HepG2 (cell line): ENCODE results near the gene NKAIN4. TPM values are rescaled to one million over a fixed set of nuclear protein-coding genes. Genes with fewer than 3 reads are reported as not detected.

Experiments
- ATAC-seq: fragments of 200-7000 bp; cut with Tn5 transposase; 3 replicates; pipeline ENCODE4 v1.9.1; 2020; ENCODE audit warnings: mild to moderate bottlenecking, moderate library complexity
- BruUV-seq: library from RNA; stranded (reverse); fragments of 400-500 nt; replicated peaks from 2 replicates; lab custom pipeline; 2021; lab: Mats Ljungman, UMichigan
- CTCF ChIA-PET: fragments of 300-600 bp; formaldehyde crosslinking; extraction: SDS; loops from one replicate; lab custom pipeline; 2021; ENCODE audit warnings: low total read pairs, inconsistent platforms, low intra/inter-chr PET ratio; lab: Yijun Ruan, JAX
- POLR2A ChIA-PET: fragments of 350-600 bp; sonication (Branson Sonifier 250); formaldehyde crosslinking; loops from one replicate; lab custom pipeline; 2020; ENCODE audit warnings: antibody characterized with exemption, inconsistent platforms; lab: Yijun Ruan, JAX
- DNase-seq: peaks from one replicate; pipeline ENCODE4 v3.0.0-alpha.2; 2015; ENCODE audit warnings: low spot score
- FAIRE-seq: peaks from 3 replicates; lab custom pipeline; 2011; peaks lifted over from hg19 to GRCh38; lab: Jason Lieb, UNC
- H2AFZ ChIP-seq: one replicate; pipeline ENCODE4 v1.6.1; 2011; ENCODE audit warnings: low read length, inconsistent platforms
- H3K27ac ChIP-seq: fragments of 300-600 bp; 3 replicates; pipeline ENCODE4 v1.8.0; 2011; ENCODE audit warnings: mixed run types, mild to moderate bottlenecking, mixed read lengths, low read length, inconsistent platforms; ENCODE audit not compliant: insufficient read depth; ENCODE audit errors: extremely low read length
- H3K27me3 ChIP-seq, 2 experiments: fragments of 200-600 bp in 1 of 2; 2 replicates in 1 of 2; 3 replicates in 1 of 2; pipeline versions ENCODE4 v1.6.0 to v1.8.0; 2011; ENCODE audit warnings: low read length in 2 of 2, mild to moderate bottlenecking in 2 of 2, moderate library complexity in 2 of 2, inconsistent platforms in 1 of 2; ENCODE audit not compliant: insufficient read depth in 2 of 2, control insufficient read depth in 1 of 2
- H3K36me3 ChIP-seq, 2 experiments: fragments of 200-600 bp in 1 of 2; replicated peaks in 1 of 2; 2 replicates in 1 of 2; 3 replicates in 1 of 2; pipeline versions ENCODE4 v1.5.1 to v1.8.0; 2011; ENCODE audit warnings: low read length in 2 of 2, inconsistent platforms in 1 of 2; ENCODE audit not compliant: insufficient read depth in 2 of 2, control insufficient read depth in 1 of 2
- H3K4me1 ChIP-seq: 2 replicates; pipeline ENCODE4 v1.5.1; 2012; ENCODE audit warnings: low read length, inconsistent platforms; ENCODE audit not compliant: insufficient read depth
- H3K4me2 ChIP-seq: 2 replicates; pipeline ENCODE4 v1.6.0; 2011; ENCODE audit warnings: low read depth, low read length, inconsistent platforms
- H3K4me3 ChIP-seq, 3 experiments: fragments of 200-600 bp in 1 of 3; sonication (generic), shearing (Covaris generic) in 1 of 3; replicated peaks in 1 of 3; 2 replicates each; pipeline ENCODE4 v1.5.1; 2011 to 2016; ENCODE audit warnings: low read length in 3 of 3, inconsistent platforms in 2 of 3, low read depth in 2 of 3, mild to moderate bottlenecking in 2 of 3, control low read depth in 1 of 3, mixed read lengths in 1 of 3; ENCODE audit not compliant: insufficient read depth in 1 of 3
- H3K79me2 ChIP-seq: one replicate; pipeline ENCODE4 v1.6.1; 2011; ENCODE audit warnings: low read length, inconsistent platforms; ENCODE audit not compliant: insufficient read depth
- H3K9ac ChIP-seq: 2 replicates; pipeline ENCODE4 v1.6.0; 2011; ENCODE audit warnings: mild to moderate bottlenecking, low read depth, low read length, inconsistent platforms; ENCODE audit not compliant: insufficient read depth
- H3K9me3 ChIP-seq: 2 replicates; pipeline ENCODE4 v1.5.1; 2012; ENCODE audit warnings: mild to moderate bottlenecking, low read length
- H4K20me1 ChIP-seq: 2 replicates; pipeline ENCODE4 v1.6.0; 2011; ENCODE audit warnings: inconsistent platforms, mild to moderate bottlenecking, low read length, moderate library complexity; ENCODE audit not compliant: insufficient read depth
- ADNP ChIP-seq: sonication (generic); formaldehyde crosslinking; IDR thresholded peaks from 2 replicates; pipeline ENCODE4 v1.4.0; 2020; ENCODE audit warnings: missing genetic modification reagents
- ESRRA ChIP-seq: sonication (generic); formaldehyde crosslinking; IDR thresholded peaks from 2 replicates; pipeline ENCODE4 v1.5.1; 2020; ENCODE audit warnings: mild to moderate bottlenecking, low read depth, missing genetic modification reagents
- NFIB ChIP-seq: sonication (generic); formaldehyde crosslinking; IDR thresholded peaks from 2 replicates; pipeline ENCODE4 v1.9.0; 2021; ENCODE audit warnings: missing genetic modification reagents, mild to moderate bottlenecking, borderline replicate concordance
- PAX8 ChIP-seq: sonication (generic); formaldehyde crosslinking; IDR thresholded peaks from 2 replicates; pipeline ENCODE4 v1.8.0; 2022; ENCODE audit warnings: mild to moderate bottlenecking, missing genetic modification reagents, borderline replicate concordance
- TOPORS ChIP-seq: sonication (generic); formaldehyde crosslinking; IDR thresholded peaks from 2 replicates; pipeline ENCODE4 v1.8.0; 2023; ENCODE audit warnings: mild to moderate bottlenecking, missing genetic modification reagents
- ZNF343 ChIP-seq: sonication (generic); formaldehyde crosslinking; IDR thresholded peaks from 2 replicates; pipeline ENCODE4 v1.4.0; 2020; ENCODE audit warnings: mild to moderate bottlenecking, missing genetic modification reagents
- ZNF629 ChIP-seq: sonication (generic); formaldehyde crosslinking; conservative IDR thresholded peaks from 2 replicates; pipeline ENCODE4 v1.5.0; 2020; ENCODE audit warnings: missing genetic modification reagents
- ZNF7 ChIP-seq: IDR thresholded peaks from 2 replicates; pipeline ENCODE4 v1.6.1; 2016; ENCODE audit warnings: missing biosample characterization, missing genetic modification reagents
- WGBS: methylation state at CpG from one replicate; pipeline ENCODE4 v1.1.6; 2017; ENCODE audit warnings: low lambda C conversion rate; 5-methylcytosine and 5-hydroxymethylcytosine counted together
- in situ Hi-C: cut with HindIII; loops from 2 replicates; pipeline ENCODE4 v1.10.0; 2017; ENCODE audit warnings: low pct_unique_long_range_greater_than_20kb; ENCODE audit not compliant: extremely low pct_ligation_motif_present
- intact Hi-C: fragments of 100-400 bp; cut with micrococcal nuclease; formaldehyde crosslinking; loops from one replicate; pipeline ENCODE4 v1.10.0; 2022; ENCODE audit not compliant: unreplicated experiment
- polyA plus RNA-seq, 8 experiments: library from polyadenylated mRNA; depleted of rRNA in 3 of 8; stranded (reverse) in 7 of 8; unstranded in 1 of 8; fragments of >200 nt; fragmentation: Illumina TruSeq in 4 of 8; extraction: Trizol in 4 of 8; gene quantifications; 2 replicates each; pipeline versions ENCODE4 v1.2.1 to v1.2.3, GENCODE V29; 2011 to 2016; ENCODE audit warnings: low read depth in 4 of 8, missing spikeins in 1 of 8, mixed read lengths in 1 of 8; ENCODE audit not compliant: insufficient read depth in 1 of 8
- total RNA-seq, 5 experiments: library from RNA; depleted of rRNA; stranded (reverse); fragments of >200 nt; fragmentation: Illumina TruSeq; extraction: Trizol; gene quantifications; 2 replicates each; pipeline ENCODE4 v1.2.3, GENCODE V29; 2016; ENCODE audit warnings: low read depth in 1 of 5

NKAIN4 gene
- total and polyA plus RNA-seq, 2 of the 13 experiments (the other 11 are each of a cell fraction or from before 2014, with no cell fraction given): not detected

GRCh38 chr20:63270606-63271325, 16.5 kb upstream of the NKAIN4 start:
- H2AFZ ChIP-seq: no peak overlapping the region
- H3K4me3 ChIP-seq: no peak overlapping the region
- no TSS peak for BruUV-seq
- no peak overlapping the region for H3K27ac ChIP-seq
- intact Hi-C loops (no loop called here), in situ Hi-C loops (no loop called here)
- no peak for ATAC-seq
- ChIA-PET CTCF (no interaction called here), POLR2A (no interaction called here)
- no peak overlapping the region for H3K4me2 ChIP-seq
- TF ChIP-seq ZNF7 (CRISPR knock-in tag) (peak; percentile 67; the same call in 1 of the 2 replicates), TOPORS (CRISPR knock-in tag) (no peak), ZNF343 (CRISPR knock-in tag) (peak; percentile 28; the same call in 1 of the 2 replicates), PAX8 (CRISPR knock-in tag) (no peak), NFIB (0 out of 2 replicates have a peak, but pooled peaks have one; percentile 59)
- H3K4me1 ChIP-seq: peaks cover 47% of the 10 kb centered on the region
- FAIRE-seq: peak; percentile 42
- WGBS: 88% methylated on average over 9 of the region's 9 CpGs
- peaks cover 30% of the 10 kb centered on the region for H3K79me2 ChIP-seq
- peaks cover 7 to 8% of the 10 kb centered on the region in 2 experiments for H3K36me3 ChIP-seq
- H3K9ac ChIP-seq: no peak overlapping the region
- no peak for DNase-seq
- peaks cover 22% of the 10 kb centered on the region for H4K20me1 ChIP-seq
- peaks cover 3 to 23% of the 10 kb centered on the region in 2 experiments; a peak in 3 of 5 replicates for H3K27me3 ChIP-seq
- H3K9me3 ChIP-seq: no peaks in the 10 kb centered on the region

- Histone ChIP-seq H3K9ac (no peak overlapping the region), H3K4me1 (peaks cover 40% of the 10 kb centered on the region), H3K79me2 (peaks cover 20% of the 10 kb centered on the region), H3K4me2 (no peak overlapping the region), H3K9me3 (no peaks in the 10 kb centered on the region), H4K20me1 (peaks cover 12% of the 10 kb centered on the region), H2AFZ (no peak overlapping the region), H3K27me3 (peaks cover 3 to 24% of the 10 kb centered on the region in 2 experiments; a peak in 3 of 5 replicates), H3K36me3 (peaks cover 0 to under 1% of the 10 kb centered on the region in 2 experiments; a peak in 3 of 5 replicates), H3K4me3 (no peak overlapping the region), H3K27ac (no peak overlapping the region)
- intact Hi-C loops (loop anchor here (5.0 kb wide), 1 partner anchor 47 kb away; no protein-coding TSS in a partner anchor), in situ Hi-C loops (no loop called here)
- ChIA-PET POLR2A (no interaction called here), CTCF (no interaction called here)
- 90% methylated on average over 9 of the region's 9 CpGs for WGBS
- no peak for FAIRE-seq
- TF ChIP-seq ADNP (CRISPR knock-in tag): 0 out of 2 replicates have a peak, but pooled peaks have one; percentile 36
- peak; percentile 93 for TF ChIP-seq ZNF629 (CRISPR knock-in tag)
- no peak for TF ChIP-seq ESRRA (CRISPR knock-in tag)
- BruUV-seq: no TSS peak
- no peak for ATAC-seq
- DNase-seq: no peak
Observed at GRCh38 chr20:63269724-63270123, 15.5 kb upstream of the NKAIN4 start.
